AG20443 (cell line): ENCODE data around the gene CPED1.
A peak's percentile ranks its signal among the peaks of the same experiment; 100 is the strongest.
"Not testable (repeated sequence)": the region's sequence is repeated elsewhere in the genome, so short reads cannot be mapped to it uniquely, and the experiment has no call there.

ENCODE experiments used
- DNase-seq: peaks from one replicate; pipeline ENCODE4 v3.0.0; 2012; ENCODE audit warnings: low spot score, mixed read lengths

CPED1 gene

GRCh38 chr7:121097577-121097976, 109.1 kb downstream of the CPED1 start:
- DNase-seq: no peak

GRCh38 chr7:121099572-121099971, 111.1 kb downstream of the CPED1 start:
- DNase-seq: no peak

GRCh38 chr7:121101083-121101482, 112.6 kb downstream of the CPED1 start:
- DNase-seq: no peak

- no peak for DNase-seq
These were observed 113.1 kb downstream of the CPED1 start for GRCh38 chr7:121101621-121102020.

- DNase-seq: no peak
These were observed 114.1 kb downstream of the CPED1 start for GRCh38 chr7:121102619-121103018.

GRCh38 chr7:121103086-121103485, 114.6 kb downstream of the CPED1 start:
- no peak for DNase-seq

- DNase-seq: no peak
These were observed 115.1 kb downstream of the CPED1 start for GRCh38 chr7:121103579-121103978.

- no peak for DNase-seq
These were observed 116.8 kb downstream of the CPED1 start for GRCh38 chr7:121105262-121105661.

GRCh38 chr7:121107923-121108498, 119.5 kb downstream of the CPED1 start:
- DNase-seq: peak; percentile 61

GRCh38 chr7:121109145-121109544, 120.6 kb downstream of the CPED1 start:
- no peak for DNase-seq

GRCh38 chr7:121113288-121113687, 124.8 kb downstream of the CPED1 start:
- DNase-seq: peak; percentile 12

- DNase-seq: peak; percentile 8
These were observed 127.9 kb downstream of the CPED1 start for GRCh38 chr7:121116396-121116795.

- no peak for DNase-seq
These were observed 130.5 kb downstream of the CPED1 start for GRCh38 chr7:121119047-121119446.

- no peak for DNase-seq
These were observed 134.5 kb downstream of the CPED1 start for GRCh38 chr7:121123032-121123431.

- not testable (repeated sequence) for DNase-seq
These were observed 136.9 kb downstream of the CPED1 start for GRCh38 chr7:121125454-121125853.

GRCh38 chr7:121126201-121126600, 137.7 kb downstream of the CPED1 start:
- DNase-seq: no peak

- no peak for DNase-seq
These were observed 138.5 kb downstream of the CPED1 start for GRCh38 chr7:121126801-121127534.

GRCh38 chr7:121132940-121133339, 144.4 kb downstream of the CPED1 start:
- no peak for DNase-seq

GRCh38 chr7:121133444-121133843, 144.9 kb downstream of the CPED1 start:
- DNase-seq: no peak

GRCh38 chr7:121137580-121137979, 149.1 kb downstream of the CPED1 start:
- no peak for DNase-seq

GRCh38 chr7:121138262-121138933, 149.9 kb downstream of the CPED1 start:
- no peak for DNase-seq

- no peak for DNase-seq
These were observed 150.9 kb downstream of the CPED1 start for GRCh38 chr7:121139427-121139826.

GRCh38 chr7:121140790-121141189, 152.3 kb downstream of the CPED1 start:
- no peak for DNase-seq
